ENCODE data around the gene PAM16.

The PAM16 gene

GRCh38 chr16:4324492-4325252 lies 26.4 kb downstream of the PAM16 start:
- TF ChIP-seq CTCF (IDR thresholded peaks at IDR 0.05; ENCODE audit: insufficient read depth, low read depth, low read length, missing control alignments), result no peak
- no peak overlapping the region for H3K4me3 ChIP-seq (ENCODE audit: low read length)
- DNase-seq (ENCODE audit: low read depth), result no peak

DNA sequence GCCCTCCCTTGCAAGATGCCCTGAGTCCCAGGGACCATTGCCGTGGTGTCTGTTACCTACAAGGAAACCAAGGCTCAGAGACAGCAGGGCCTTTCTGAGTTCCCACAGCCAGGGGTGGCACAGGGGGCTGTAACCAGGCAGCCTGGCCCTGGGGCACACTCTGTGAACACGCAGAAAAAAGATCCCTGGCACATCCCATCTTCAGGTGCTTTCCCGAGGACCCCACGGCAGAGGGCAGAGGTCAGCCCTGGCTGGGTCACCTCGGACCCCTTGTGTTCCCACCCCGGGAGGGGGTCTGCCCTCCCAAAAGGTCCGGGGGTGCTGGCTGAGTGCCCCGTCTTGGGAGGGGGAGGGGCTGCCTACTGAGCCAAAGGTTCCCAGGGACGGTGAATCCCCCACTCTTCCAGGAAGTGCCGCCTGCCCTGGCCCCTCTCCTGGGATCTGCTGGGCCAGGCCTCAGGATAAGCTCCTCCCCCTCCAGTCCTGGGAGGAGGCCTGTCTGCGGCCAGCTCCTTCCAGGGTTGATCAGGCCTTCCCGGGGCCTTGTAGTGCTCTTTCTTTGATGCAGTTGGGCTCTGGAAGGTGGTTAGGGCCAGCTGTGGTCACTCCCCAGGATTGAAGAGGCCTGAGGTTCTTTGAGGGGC lies 27.2 kb downstream of the PAM16 start:
- no peak for DNase-seq (ENCODE audit: low read depth)
- no peak overlapping the region for H3K4me3 ChIP-seq (ENCODE audit: low read length)

GRCh38 chr16:4323071-4323844 lies 27.9 kb downstream of the PAM16 start:
- H3K4me3 ChIP-seq (ENCODE audit: low read length), result no peak overlapping the region
- no peak for DNase-seq (ENCODE audit: low read depth)
- TF ChIP-seq CTCF (IDR thresholded peaks at IDR 0.05; ENCODE audit: insufficient read depth, low read depth, low read length, missing control alignments), result no peak

More for the DNA sequence above, 27.2 kb downstream of the PAM16 start:
- no peak for TF ChIP-seq CTCF (IDR thresholded peaks at IDR 0.05; ENCODE audit: insufficient read depth, low read depth, low read length, missing control alignments)

DNA sequence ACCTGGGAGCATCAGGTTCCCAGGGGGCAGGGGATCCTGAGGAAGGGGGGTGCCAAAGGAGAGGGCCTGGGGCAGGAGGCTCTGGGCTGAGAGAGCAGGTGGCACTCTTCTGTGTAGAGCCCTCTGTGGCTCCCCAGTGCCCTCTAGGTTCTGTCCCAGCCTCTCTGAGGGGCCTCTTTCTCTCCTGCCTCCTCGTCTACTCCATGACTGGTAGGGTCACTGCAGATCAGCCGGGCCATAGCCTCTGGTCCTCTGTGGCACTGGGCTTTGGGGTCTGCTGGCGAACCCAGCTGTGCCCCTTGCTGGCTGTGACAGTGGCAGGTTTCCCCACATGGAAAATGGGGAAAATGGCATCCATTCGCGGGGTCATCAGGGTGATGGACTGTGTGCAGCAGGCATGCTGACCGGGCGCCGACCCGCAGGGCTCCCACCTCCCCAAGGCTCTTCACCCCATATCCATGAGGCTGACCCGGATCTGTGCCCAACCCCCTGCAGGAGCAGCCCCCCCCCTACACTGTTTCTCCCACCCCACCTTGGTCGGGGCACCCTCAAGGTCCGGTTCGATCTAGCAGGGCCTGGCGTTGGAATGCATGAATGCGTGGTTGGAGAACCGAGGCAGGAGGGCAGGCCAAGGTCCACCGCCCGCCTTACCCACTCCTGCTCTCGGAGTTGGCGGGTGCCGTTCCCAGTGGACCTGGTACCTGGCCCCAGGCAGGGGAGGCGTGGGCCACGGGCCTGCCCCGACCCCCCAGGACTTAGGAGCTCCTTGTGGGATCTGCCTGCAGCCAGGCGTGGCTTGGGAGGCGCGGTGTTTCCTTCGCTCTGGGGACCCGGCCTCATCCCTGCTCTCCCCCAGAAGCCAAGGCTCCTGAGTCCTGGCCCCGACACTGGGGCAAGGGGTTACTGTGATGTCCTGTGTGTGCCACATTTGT lies 28.7 kb downstream of the PAM16 start:
- no peak overlapping the region for H3K4me3 ChIP-seq (ENCODE audit: low read length)
- TF ChIP-seq CTCF (IDR thresholded peaks at IDR 0.05; ENCODE audit: insufficient read depth, low read depth, low read length, missing control alignments), result no peak
- no peak for DNase-seq (ENCODE audit: low read depth)

GRCh38 chr16:4321286-4322120 lies 29.6 kb downstream of the PAM16 start:
- no peak for TF ChIP-seq CTCF (IDR thresholded peaks at IDR 0.05; ENCODE audit: insufficient read depth, low read depth, low read length, missing control alignments)

More at GRCh38 chr16:4321286-4322120, 29.6 kb downstream of the PAM16 start:
- no peak for DNase-seq (ENCODE audit: low read depth)
- H3K4me3 ChIP-seq (ENCODE audit: low read length), result no peak overlapping the region

All from epithelial cell of esophagus (primary cell).